GM04504 (cell line): Measurements from ENCODE around the gene MRPL55.

ENCODE experiments used
- DNase-seq: peaks from one replicate; pipeline ENCODE4 v3.0.0-alpha.2; 2012; ENCODE audit warnings: low read depth

Gene MRPL55

GRCh38 chr1:228109073-228109961 is at the start of gene MRPL55:
MRPL55 (minus strand) TSS chr1:228109299; CDS start chr1:228108260, 1,039 bp downstream.
- peak; percentile 88 for DNase-seq

GRCh38 chr1:228158151-228159007 is 49.3 kb upstream of the MRPL55 start:
- DNase-seq, result no peak

- DNase-seq, result no peak
Measured at GRCh38 chr1:228157729-228158126, 48.6 kb upstream of the MRPL55 start.

- DNase-seq, result no peak
Measured at GRCh38 chr1:228156941-228157728, 48.0 kb upstream of the MRPL55 start.

- no peak for DNase-seq
Measured at GRCh38 chr1:228156515-228156881, 47.4 kb upstream of the MRPL55 start.

GRCh38 chr1:228155596-228156514 is 46.8 kb upstream of the MRPL55 start:
- DNase-seq, result no peak

GRCh38 chr1:228154670-228155571 is 45.8 kb upstream of the MRPL55 start:
- no peak for DNase-seq

- DNase-seq, result no peak
Measured at GRCh38 chr1:228154021-228154669, 45.0 kb upstream of the MRPL55 start.

- no peak for DNase-seq
Measured at GRCh38 chr1:228152918-228153258, 43.8 kb upstream of the MRPL55 start.

- no peak for DNase-seq
Measured at GRCh38 chr1:228152097-228152917, 43.2 kb upstream of the MRPL55 start.

GRCh38 chr1:228151180-228151925 is 42.3 kb upstream of the MRPL55 start:
- DNase-seq, result no peak

- DNase-seq, result peak; percentile 80
Measured at GRCh38 chr1:228150461-228151179, 41.5 kb upstream of the MRPL55 start.

GRCh38 chr1:228150120-228150460 is 41.0 kb upstream of the MRPL55 start:
- no peak for DNase-seq

- DNase-seq, result no peak
Measured at GRCh38 chr1:228149406-228150119, 40.5 kb upstream of the MRPL55 start, which contains the start of gene GJC2. GJC2 (plus strand) TSS chr1:228149930; CDS start chr1:228157759, 7,829 bp downstream.

- DNase-seq, result no peak
Measured at GRCh38 chr1:228148935-228149405, 39.9 kb upstream of the MRPL55 start.

GRCh38 chr1:228148196-228148861 is 39.2 kb upstream of the MRPL55 start:
- no peak for DNase-seq
